ENCODE data around the gene ETS1.

- no peak for TF ChIP-seq POLR2A (IDR thresholded peaks at IDR 0.05)
- TF ChIP-seq EP300 (IDR thresholded peaks at IDR 0.05), result no peak
- TF ChIP-seq CTCF (IDR thresholded peaks at IDR 0.05), result no peak
Observed at GRCh38 chr11:128477811-128478210, 109.5 kb downstream of the ETS1 start.
